ENCODE results near the gene PRRG4. TPM values are rescaled to one million over a fixed set of nuclear protein-coding genes. Genes with fewer than 3 reads are reported as not detected.

PRRG4 gene
- total and polyA plus RNA-seq, 11 donors, result 0.12 to 1.4 (median 0.39) TPM

DNA sequence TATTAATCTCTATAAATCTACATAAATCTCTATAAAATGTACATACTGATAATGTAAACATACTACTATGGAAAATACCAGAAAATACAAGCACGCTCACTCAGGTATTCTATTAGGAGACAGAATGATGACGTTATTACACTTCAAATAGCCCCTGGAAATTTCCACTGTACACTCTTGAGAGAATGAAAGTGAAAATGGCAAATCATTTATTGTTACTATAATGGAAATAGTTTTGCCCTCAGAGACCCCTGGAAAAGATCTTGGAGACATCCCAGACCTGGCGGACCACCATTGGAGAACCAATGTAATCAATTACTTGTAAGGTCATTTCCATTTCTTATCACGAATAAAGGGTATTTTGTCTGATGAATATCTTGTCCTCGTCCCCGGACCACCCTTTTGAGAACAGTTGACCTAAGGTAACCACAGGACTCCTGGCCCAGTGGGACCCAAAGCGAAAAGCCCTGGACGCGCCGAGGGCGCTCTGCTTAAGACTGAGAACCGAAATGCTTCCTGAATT is 509 bp upstream of the PRRG4 start:
- DNase-seq, result no peak
- no peak for ATAC-seq
- intact Hi-C loops (cut with DNase I), result no loop called here
- Histone ChIP-seq H3K27ac (peak overlapping the region in 3 of 12 donors; percentile 7 to 79 (median 32)), H3K9me3 (no peaks in the 10 kb centered on the region), H3K4me3 (peak overlapping the region; percentile 40 to 77 (median 57)), H3K36me3 (no peaks in the 10 kb centered on the region), H3K27me3 (peaks cover 0 to 25% (median 9%) of the 10 kb centered on the region in 9 donors), H3K4me1 (peaks cover 0 to 19% (median 5%) of the 10 kb centered on the region in 12 donors)
- 12 to 16% (median 13%) methylated on average over 8 to 12 of the region's 12 CpGs for WGBS, 4 donors
- TF ChIP-seq POLR2A (IDR thresholded peaks at IDR 0.05), result no peak
- TF ChIP-seq, protein P1, sequence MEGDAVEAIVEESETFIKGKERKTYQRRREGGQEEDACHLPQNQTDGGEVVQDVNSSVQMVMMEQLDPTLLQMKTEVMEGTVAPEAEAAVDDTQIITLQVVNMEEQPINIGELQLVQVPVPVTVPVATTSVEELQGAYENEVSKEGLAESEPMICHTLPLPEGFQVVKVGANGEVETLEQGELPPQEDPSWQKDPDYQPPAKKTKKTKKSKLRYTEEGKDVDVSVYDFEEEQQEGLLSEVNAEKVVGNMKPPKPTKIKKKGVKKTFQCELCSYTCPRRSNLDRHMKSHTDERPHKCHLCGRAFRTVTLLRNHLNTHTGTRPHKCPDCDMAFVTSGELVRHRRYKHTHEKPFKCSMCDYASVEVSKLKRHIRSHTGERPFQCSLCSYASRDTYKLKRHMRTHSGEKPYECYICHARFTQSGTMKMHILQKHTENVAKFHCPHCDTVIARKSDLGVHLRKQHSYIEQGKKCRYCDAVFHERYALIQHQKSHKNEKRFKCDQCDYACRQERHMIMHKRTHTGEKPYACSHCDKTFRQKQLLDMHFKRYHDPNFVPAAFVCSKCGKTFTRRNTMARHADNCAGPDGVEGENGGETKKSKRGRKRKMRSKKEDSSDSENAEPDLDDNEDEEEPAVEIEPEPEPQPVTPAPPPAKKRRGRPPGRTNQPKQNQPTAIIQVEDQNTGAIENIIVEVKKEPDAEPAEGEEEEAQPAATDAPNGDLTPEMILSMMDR (IDR thresholded peaks at IDR 0.05), result no peak

DNA sequence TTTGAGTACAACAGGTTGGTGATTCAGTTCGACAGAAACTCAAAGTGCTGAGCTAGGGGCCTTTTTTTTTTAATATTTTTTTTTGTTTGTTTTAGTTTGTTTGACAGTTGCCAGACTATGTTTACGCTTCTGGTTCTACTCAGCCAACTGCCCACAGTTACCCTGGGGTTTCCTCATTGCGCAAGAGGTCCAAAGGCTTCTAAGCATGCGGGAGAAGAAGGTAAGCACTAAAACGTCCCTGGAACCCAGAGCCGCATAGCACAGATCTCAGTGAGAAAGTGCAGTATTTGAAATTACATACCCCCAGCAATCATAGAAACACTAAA is 649 bp downstream of the PRRG4 start:
- Histone ChIP-seq H3K27me3 (peaks cover 0 to 25% (median 9%) of the 10 kb centered on the region in 9 donors), H3K4me1 (peaks cover 0 to 19% (median 5%) of the 10 kb centered on the region in 12 donors), H3K27ac (no peak overlapping the region), H3K4me3 (peak overlapping the region; percentile 40 to 77 (median 57)), H3K36me3 (no peaks in the 10 kb centered on the region), H3K9me3 (no peaks in the 10 kb centered on the region)
- TF ChIP-seq POLR2A (IDR thresholded peaks at IDR 0.05), result no peak
- TF ChIP-seq, protein P1 (IDR thresholded peaks at IDR 0.05), result no peak
- DNase-seq (no peak), ATAC-seq (peak in 1 of 4 donors; percentile 36)
- 35 to 42% (median 37%) methylated on average over 6 of the region's 6 CpGs for WGBS, 4 donors
- intact Hi-C loops (cut with DNase I), result no loop called here

DNA sequence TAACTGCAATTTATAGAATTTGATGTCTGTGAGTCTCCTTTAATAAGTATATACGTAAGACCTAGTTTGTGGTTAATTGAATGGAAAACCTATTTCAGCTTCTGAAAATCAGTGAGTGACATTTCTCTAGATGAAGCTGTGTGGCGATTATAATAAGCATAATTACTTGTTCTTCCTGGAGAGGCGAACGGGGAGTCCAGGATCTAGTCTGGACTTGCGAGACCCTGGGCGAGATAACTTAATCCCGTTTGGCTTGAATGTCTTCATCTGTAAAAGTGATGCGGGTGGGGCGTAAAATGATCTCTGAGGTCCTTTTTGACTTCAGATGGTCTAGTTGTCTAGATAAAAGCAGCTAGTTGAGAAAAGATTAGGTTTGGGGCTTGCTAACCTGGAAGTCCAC is 1.1 kb downstream of the PRRG4 start:
- intact Hi-C loops (cut with DNase I), result no loop called here
- H3K27ac ChIP-seq, result no peak overlapping the region
- ATAC-seq (no peak), DNase-seq (no peak)
- H3K27me3 ChIP-seq, result peaks cover 0 to 25% (median 9%) of the 10 kb centered on the region in 9 donors
- no peaks in the 10 kb centered on the region for H3K9me3 ChIP-seq
- peak overlapping the region in 4 of 12 donors; percentile 40 to 77 (median 60) for H3K4me3 ChIP-seq
- WGBS, 4 donors, result 68 to 77% (median 72%) methylated on average over 9 of the region's 9 CpGs
- no peaks in the 10 kb centered on the region for H3K36me3 ChIP-seq
- H3K4me1 ChIP-seq, result peaks cover 0 to 19% (median 5%) of the 10 kb centered on the region in 12 donors
- TF ChIP-seq, protein P1 (IDR thresholded peaks at IDR 0.05), result no peak
- TF ChIP-seq POLR2A (IDR thresholded peaks at IDR 0.05), result no peak

DNA sequence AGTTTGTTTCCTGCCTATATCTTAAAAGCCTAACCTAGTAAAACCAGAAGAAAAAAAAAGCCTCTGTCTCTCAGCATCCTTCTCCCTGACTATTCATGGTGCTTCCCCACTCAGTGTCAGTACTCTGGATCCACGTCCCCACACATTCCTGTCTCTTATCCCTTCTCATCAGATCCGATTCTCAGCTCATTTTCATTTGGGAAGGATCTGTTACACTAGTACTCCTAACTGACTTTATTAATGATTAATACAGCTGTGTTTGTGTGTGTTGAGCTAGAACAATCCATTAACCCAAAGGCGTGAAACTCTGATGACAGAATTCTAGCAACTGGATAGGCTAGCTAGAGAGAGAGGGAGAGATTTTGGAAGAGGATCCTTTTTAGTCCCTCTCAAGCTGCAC is 1.5 kb downstream of the PRRG4 start:
- Histone ChIP-seq H3K27ac (no peak overlapping the region), H3K4me3 (no peak overlapping the region), H3K9me3 (no peaks in the 10 kb centered on the region), H3K36me3 (no peaks in the 10 kb centered on the region), H3K4me1 (peaks cover 0 to 19% (median 5%) of the 10 kb centered on the region in 12 donors), H3K27me3 (peaks cover 0 to 25% (median 9%) of the 10 kb centered on the region in 9 donors)
- intact Hi-C loops (cut with DNase I), result no loop called here
- 70 to 77% (median 74%) methylated on average over 3 of the region's 3 CpGs for WGBS, 4 donors
- no peak for DNase-seq
- ATAC-seq, result no peak
- TF ChIP-seq POLR2A (IDR thresholded peaks at IDR 0.05), result no peak
- TF ChIP-seq, protein P1 (IDR thresholded peaks at IDR 0.05), result no peak

Data from heart left ventricle (tissue), 16 donors.